Measurements from ENCODE around the gene DCUN1D3.
"Not testable (repeated sequence)": the region's sequence is repeated elsewhere in the genome, so short reads cannot be mapped to it uniquely, and the experiment has no call there.

The DCUN1D3 gene

DNA sequence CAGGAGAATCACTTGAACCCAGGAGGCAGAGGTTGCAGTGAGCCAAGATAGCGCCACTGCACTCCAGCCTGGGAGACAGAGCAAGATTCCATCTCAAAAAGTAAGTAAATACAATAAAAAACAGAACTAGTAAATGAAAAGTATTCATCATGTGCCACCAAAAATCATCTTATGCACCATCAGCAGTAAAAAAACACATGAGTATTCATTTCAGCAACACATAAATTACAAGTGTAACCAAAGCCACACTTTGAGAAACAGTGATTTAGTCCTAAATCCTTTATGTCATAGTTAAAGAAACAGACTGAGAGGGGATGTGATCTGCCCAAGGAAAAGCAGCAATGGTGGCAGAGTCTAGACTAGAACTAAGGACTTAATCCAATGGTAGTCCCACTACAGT lies 13.0 kb downstream of the DCUN1D3 start:
- DNase-seq: no peak

DNA sequence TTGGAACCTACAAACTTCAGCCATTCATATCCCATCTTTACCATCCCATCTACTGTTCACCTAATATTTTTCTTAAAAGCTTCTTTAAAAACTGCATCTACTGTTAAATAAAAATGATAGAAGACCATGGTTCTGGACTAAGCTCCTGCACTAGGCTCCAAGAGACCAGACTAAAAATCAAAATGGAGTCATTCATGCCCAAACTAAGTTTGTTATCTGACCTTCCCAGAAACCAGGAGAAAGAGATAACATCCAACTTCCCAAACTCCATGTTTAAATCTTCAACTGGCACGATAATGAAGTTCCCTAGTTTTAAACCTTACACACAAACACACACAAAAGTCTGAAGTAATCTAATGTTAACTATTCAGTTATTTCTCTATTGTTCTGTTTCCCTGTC lies 13.8 kb downstream of the DCUN1D3 start:
- no peak for DNase-seq

DNA sequence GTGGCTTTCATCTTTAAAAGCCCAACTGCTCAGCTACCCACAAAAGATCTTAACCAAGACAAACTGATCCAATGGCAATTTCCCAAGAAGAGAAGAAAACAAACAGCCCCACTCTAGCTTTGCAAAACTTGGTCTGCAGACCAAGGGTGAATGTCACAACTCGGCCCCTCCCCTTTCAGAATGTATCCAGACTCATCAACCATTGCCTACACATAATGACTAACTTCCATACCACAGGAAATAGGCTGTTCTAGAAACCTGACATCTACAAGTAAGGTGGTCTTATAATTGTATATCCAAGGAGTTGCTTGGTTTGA lies 16.0 kb downstream of the DCUN1D3 start:
- DNase-seq: peak in 1 of 5 donors; percentile 18

- DNase-seq: no peak
These were observed 16.5 kb downstream of the DCUN1D3 start for GRCh38 chr16:20883554-20884239.

- no peak for DNase-seq
These were observed 18.7 kb downstream of the DCUN1D3 start for GRCh38 chr16:20881503-20881878.

- DNase-seq: no peak
These were observed 19.2 kb downstream of the DCUN1D3 start for GRCh38 chr16:20880867-20881502.

DNA sequence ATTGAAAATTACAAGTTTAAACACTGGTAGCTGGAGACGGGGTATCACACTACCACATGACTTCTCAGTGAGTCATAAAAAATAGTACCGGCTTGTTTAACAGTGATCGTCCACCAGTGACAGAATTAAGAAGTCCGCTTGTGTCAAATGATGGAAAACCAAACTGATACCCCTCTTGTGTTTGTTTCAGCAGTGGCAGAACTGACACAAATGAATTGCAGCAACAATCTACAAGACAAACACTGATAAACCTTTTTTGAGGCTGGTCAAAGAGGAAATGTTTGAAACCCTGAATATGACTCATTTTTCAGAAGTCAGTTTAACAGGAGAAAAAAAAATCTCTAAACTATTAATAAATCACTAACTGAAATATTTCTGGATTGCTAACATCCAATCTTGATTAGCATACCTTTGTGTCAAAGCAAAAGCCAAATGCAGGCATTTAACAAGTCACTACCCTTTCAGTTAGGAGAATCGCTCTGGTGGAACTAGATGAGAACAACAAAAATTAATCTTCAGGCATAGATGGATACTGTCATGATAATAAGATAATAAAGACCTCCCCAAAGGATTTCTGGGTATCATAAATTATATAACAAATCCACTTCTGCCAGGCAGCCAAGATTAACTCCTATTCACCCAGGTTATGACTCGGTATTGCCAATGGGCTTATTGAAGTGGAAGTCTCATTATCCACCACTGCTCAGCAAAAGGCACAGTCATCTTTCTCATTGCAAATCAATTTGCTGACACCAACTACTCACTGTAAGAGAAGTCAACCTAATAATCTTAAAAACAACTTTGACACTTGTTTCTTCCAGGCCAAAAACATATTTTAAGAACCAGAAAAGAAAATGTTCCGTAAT lies 20.8 kb downstream of the DCUN1D3 start:
- DNase-seq: peak in 1 of 5 donors; percentile 65

- no peak for DNase-seq
These were observed 21.4 kb downstream of the DCUN1D3 start for GRCh38 chr16:20878682-20879147.

GRCh38 chr16:20875355-20875650 lies 24.9 kb downstream of the DCUN1D3 start:
- peak in 1 of 5 donors; percentile 12 for DNase-seq

DNA sequence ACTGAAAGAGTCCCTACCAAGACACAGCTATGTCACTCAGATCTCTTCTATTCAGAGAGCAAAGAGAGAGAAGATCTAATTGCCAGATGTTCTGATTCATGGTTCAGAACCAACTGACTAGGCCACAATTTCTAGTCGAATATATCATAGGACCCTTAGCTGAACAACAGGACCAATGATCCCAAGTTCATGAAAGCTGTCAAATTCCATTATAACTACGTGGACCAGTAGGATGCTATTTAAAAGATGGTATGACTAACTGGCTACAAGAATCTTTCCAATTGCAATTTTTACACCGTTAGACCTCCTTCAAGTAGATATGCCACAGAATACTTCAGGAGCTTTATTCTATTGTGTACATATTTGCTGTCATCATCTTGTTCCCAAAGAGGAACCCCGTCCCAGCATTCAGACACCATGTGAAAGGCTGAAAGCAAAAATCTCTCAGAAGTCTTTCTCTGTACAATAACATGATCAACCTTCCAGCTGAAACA lies 26.0 kb downstream of the DCUN1D3 start:
- DNase-seq: no peak

GRCh38 chr16:20873331-20873730 lies 26.8 kb downstream of the DCUN1D3 start:
- DNase-seq: no peak

DNA sequence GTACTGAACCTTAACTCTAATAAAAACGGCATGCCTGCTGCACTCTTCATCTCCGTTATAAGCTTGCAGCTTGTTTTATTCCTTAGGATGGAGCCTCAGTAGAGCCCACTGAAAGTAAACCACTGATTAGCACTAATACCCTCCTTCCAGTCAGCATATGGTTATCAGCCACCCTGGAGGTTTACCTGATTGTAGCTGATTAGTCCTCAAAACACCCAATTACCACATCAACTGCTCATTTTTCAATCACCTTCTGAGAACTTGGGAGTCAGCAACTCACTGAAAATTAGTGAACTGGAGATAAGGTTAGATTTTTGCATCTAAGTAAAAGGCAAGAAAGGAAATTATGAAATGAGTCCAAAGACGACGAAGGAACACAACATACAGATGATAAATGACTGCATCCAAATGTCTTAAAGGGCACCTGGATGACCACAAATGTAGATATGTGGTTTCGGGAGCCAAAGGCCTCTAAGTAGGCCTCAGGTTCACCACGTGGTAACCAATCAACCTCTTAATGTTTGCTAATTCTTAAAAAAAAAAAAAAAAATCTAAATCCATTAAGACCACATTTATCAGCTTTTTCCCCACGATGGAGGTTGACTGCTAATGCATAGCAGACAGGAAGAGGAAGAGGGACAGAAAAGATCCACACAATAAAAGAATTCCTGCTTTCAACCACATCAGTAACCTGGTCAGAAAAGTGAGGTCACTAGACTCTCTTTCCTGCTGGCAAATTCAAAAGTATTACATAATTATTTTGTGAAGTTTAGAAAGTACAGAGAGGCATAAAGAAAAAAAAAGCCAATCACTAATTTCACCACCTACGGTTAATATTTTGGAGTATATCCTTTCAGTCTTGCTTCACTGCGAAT lies 28.0 kb downstream of the DCUN1D3 start:
- no peak for DNase-seq

- DNase-seq: no peak
These were observed 28.9 kb downstream of the DCUN1D3 start for GRCh38 chr16:20871258-20871657.

DNA sequence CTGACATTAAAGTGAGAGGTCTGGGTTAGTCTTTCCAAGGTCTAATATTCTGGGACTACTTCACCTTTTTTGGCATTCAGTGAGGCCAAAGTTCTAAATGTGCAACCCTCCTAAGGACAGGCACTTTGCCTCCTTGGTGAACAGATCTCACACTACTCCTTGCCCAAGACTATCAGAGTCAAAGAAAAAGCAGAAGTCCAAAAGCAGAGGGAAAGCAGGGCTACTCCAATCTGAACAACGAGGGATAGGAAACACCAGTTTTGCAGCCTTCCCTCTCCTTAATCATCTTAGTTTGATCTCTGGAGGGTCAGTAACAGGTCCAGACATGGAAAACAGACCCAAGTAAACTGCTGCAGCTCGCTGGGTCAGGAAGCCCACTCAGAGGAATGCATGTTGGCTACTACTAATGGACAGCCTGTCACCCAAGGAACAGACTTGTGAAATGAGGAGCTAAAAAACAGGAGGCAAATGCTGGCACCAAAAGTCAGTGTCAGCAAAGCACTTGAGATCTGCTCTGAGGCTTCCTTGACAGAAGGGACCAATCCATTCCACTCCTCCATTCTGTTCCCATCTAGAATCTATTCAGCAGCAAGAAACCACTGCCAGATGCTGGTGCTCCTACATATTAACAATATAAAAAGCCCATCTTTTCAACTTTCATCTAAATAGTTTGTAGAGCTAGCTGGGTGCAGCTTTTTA lies 29.9 kb downstream of the DCUN1D3 start:
- DNase-seq: no peak

DNA sequence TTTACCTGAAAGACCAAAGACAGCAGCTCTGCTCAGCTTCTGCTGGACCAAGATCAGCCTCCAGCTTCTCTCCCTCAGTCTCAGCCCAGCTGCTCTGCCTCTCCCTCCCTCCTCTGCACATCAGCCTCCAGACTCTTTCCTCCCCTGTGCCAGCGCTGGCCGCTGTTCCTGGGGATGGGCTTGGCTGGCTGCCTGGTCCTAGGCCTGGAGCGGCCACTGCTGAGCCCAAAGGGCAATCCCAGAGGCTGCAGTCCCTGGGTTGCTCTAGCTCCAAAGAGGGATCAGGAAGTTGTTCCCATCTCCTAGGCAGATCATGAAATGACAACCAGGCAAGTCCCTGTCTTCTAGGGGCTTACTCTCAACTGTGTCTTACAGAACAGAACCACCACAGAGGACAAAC lies 31.3 kb downstream of the DCUN1D3 start:
- no peak for DNase-seq

GRCh38 chr16:20867585-20867984 lies 32.6 kb downstream of the DCUN1D3 start:
- no peak for DNase-seq

- no peak for DNase-seq
These were observed 33.4 kb downstream of the DCUN1D3 start for GRCh38 chr16:20866801-20867200.

- DNase-seq: peak in 1 of 5 donors; percentile 14
These were observed 33.9 kb downstream of the DCUN1D3 start for GRCh38 chr16:20866145-20866772.

DNA sequence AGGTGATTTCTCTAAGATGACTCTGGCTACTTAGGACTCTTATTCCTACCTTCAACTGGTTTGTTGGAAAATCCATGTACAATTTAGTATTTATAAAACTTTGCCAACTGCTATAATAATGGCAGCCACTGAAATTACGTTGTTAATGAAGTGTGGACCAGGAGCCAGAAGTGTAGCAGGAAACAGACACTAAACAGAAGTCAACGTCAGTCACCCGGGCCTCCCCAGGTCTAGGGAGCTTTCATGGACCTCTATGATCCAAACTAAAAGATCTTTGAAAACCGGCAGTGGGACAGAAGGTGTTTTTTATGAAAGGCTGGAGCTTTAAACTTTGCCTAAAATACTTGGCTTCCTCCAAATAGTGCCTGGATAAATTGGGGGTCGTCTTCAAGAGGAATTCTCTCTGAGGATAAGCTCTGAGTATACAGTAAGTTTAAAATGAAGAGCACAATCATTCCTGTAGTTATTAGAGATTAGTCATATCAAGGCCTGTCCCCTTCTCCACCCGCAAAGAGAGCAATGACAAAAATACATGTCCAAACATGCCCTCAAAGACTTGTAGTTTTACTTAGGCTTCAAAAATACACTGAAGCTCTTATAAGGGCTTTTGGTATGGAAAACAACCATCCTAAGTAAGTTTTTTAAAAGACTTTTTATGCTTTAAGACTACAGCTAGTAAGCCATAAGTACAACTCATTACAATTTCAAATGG lies 34.6 kb downstream of the DCUN1D3 start:
- peak in 1 of 5 donors; percentile 43 for DNase-seq

- DNase-seq: not testable (repeated sequence)
These were observed 35.8 kb downstream of the DCUN1D3 start for GRCh38 chr16:20864376-20864775.

All from T-helper 1 cell (primary cell).